NCI-H2227 treated with DMSO at 0.1 percent for 48 hours (cell line): ENCODE data around the gene FRYL.
A peak's percentile ranks its signal among the peaks of the same experiment; 100 is the strongest.
"Not testable (repeated sequence)": the region's sequence is repeated elsewhere in the genome, so short reads cannot be mapped to it uniquely, and the experiment has no call there.

Experiments
- DNase-seq: peaks from one replicate; lab custom pipeline; 2025; lab: John Stamatoyannopoulos, UW

The FRYL gene

DNA sequence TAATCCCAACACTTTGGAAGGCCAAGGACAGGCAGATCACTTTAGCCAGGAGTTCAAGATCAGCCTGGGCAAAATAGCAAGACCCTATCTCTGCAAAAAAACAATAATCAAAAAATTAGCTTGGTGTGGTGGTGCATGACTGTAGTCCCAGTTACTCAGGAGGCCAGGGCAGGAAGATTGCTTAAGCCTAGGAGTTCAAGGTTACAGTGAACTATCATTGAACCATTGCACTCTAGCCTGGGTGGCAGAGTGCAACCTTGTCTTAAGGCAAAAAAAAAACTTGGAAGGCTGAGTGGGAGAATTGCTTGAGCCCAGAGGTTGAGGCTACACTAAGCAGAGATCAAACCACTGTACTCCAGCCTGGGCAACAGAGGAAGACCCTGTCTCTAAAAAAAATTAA lies 5.2 kb upstream of the FRYL start:
- DNase-seq, result no peak

DNA sequence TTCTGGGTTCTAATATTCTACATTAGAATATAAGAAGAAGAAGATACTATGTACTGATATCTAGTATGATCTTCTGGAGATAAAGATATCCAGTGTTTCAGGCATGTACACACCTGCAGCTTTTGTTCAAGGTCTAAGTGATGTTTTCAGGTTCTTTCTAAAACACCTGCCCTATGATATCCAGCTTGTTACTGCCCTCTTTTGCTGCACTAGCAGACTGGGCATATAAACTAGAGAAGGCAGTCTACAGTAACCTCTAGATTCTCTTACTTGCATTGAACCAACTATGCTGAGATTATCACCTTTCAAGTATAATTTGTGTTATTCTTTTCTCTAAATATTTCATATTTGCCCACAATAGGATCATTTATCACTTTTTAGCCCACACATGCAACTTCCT lies 1.9 kb upstream of the FRYL start:
- no peak for DNase-seq

DNA sequence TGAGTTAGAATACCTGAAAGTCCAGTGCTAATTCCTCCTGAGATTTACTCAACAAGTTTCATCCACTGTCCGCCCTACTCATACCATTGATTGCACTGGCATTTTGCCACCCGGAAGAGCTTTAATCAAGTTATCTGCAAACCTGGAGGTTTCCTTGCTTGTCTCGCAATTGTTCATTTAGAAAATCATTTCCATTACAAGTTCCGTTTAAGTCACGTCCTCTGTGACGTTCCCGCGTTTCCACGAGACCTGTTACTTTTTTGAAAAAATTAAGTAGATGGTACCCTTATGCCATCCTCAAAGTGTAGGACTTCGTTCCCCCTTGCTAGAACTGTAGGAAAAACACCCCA lies 761 bp upstream of the FRYL start:
- no peak for DNase-seq

DNA sequence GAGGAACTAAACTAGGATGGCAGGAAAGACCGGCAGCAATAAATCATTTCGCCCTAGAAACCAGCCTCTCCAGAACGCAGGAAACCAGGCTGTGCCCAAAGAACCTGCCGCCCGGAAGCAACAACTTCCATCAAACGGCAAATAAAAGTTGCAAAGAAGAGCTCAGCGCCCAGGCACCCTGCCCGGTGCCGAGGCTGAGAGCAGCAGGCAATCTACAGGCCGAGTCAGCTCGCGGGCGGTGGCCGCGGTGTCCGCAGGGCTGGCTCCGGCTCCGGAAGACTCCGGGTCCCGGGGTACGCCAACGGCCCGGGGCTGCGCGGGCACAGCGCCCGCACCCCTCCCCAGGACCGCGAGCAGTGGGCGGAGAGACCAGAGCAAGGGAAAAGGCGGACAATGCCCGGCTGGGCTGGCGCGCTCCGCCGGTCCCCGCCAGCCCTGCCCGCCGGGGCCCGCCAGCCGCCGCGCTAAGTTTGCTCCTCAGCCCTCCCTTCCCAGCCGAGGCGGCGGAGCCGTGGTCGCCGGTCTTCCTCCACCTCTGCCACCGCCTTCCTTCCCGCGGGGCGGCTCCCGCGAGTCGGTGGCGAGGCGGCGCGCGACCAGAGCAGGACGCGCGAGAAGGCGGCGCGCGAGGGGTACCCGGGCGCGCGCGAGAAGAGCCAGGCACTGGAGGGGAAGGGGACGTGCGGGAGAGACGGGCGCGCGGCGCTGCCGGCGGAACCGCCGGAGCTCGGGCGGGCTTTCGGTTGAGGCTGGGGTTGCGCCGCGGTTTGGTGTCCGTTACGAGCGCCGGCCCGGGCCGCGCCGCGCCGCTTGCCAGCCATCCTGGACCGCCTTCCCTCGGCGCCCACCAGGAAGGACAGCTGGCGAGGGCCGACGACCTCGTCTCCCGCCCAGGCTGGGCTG lies 733 bp downstream of the FRYL start:
- DNase-seq, result peak; percentile 49

DNA sequence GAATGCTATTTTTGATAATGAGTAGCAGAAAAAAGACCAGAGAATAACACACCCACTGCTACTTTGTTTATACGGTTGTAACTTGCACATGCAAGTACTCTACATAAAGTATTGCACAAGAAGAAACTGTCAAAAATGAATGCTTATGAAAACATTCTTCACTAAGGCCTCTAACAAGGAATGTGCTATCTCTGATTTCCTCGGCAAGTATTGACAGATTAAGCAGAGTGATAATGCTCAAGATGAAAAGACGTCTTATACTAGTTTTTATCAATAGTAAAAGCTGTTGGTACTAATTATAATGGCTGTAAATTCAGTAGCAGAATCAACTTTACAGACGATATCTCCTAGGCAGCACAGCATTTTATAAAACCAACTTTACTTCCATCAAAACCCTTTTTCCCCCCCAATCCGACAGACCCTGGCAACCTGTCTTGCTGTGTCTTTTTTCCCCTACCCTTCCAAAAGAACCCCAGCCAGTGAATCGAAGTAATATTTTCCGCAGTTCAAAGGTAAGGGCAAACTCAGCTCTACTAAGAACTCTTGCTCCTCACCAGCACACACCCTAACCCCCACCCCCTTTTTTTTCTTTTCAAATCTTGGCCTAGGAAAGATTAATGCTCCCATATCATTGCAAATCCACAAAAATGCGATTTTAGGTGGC lies 1.5 kb downstream of the FRYL start:
- no peak for DNase-seq

DNA sequence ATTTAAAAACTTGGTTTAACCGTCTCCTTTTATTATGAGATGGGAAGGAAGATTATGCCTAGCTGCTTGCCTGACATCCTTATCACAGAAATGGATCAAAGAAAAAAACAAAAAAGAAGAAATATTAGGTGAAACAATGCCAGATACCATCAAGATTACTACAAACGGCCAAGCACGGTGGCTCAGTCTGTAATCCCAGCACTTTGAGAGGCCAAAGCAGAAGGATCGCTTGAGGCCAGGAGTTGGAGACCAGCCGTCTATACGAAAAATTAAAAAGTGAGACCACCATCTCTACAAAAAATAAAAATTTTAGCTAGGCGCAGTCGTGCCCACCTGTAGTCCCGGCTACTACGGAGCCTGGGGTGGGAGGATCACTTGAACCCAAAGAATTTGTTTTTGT lies 2.3 kb downstream of the FRYL start:
- no peak for DNase-seq

DNA sequence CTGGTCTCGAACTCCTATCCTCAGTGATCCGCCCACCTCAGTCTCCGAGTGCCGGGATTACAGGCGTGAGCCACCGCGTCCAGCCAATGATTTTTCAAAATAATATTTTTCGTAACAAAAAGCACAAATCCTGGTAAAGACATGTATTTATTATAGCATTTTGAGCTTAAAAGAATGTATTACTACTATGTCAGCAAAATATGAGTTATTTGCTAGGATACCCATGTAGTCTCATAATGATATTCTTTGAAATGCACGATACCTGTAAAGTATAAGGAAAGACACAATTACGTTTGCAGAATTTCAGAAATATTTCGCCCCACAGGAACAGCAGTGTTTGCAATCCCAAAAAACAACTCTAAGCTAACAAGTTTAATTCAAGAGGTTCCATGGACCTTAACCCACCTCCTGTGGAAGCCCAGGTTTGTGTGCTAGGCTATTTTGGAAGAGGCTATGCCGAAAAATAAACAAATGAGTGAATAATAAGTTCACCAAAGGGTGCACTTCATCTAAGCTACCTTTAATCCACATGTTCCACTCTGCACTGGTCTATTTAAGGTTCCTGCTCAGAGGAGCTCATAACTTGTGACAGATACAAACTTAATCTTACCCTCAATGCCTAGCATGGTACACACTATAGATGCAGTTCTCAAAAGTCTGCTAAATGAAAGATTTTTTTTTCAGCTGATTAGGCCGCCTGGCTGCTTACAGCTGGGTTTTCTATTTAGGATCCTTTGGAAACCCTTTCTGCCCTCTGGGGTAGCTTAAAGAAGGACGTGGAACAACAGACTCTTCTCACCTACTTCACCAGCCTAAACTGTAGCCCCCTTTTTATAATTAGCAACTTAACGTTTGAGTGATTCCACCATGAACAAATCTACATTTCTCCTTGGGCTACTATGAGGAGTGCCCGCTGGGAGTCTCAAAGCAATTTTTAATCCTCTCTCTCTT lies 5.0 kb downstream of the FRYL start:
- DNase-seq, result no peak

DNA sequence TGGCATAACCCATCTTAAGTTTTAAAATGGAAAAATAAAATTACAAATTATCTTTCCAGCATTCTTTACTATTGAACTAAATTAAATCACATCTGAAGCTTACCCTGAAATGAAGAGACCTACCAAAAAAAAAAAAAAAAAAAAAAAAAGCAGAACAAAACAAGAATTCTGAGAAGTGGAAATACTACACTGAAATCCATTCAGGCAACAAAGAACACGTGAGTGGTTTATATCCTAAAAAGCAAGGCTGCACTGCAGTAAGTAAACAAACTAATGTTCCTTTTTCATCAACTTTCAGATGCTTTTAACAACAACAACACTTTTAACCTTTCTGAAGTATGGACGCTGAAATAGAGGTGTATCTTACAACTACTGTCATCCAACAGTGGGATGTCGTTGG lies 7.5 kb downstream of the FRYL start:
- DNase-seq, result no peak

DNA sequence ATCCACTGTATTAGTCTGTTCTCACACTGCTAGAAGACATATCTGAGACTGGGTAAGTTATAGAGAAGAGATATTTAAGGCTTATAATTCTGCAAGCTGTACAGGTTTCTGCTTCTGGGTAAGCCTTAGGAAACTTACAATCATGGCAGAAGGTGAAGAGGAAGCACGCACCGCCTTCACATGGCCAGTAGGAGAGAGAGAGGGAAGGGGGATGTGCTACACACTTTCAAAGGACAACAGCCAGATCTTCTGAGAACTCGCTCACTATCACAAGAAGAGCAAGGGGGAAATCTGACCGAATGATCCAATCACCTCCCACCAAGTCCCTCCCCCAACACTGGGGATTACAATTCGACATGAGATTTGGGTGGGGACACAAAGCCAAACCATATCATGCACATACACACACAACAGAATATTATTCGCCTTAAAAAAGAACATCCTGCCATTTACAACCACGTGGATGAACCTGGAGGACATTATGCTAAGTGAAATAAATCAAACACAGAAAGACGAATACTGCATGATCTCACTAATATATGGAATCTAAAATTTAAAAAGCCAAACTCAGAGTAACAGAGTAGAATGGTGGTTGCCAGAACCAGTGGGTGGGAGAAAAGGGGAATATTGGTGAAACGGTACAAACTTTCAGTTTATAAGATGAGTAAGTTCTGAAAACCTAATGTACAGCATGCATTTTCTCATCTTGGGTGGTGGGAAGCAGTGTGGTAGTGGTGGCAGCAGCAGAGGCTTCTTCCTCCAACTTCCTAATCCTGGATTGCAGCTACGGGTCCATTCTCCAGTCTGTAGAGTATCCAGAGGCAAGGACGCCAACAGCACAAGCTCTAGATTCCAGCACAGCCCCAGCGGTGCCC lies 12.8 kb downstream of the FRYL start:
- no peak for DNase-seq

DNA sequence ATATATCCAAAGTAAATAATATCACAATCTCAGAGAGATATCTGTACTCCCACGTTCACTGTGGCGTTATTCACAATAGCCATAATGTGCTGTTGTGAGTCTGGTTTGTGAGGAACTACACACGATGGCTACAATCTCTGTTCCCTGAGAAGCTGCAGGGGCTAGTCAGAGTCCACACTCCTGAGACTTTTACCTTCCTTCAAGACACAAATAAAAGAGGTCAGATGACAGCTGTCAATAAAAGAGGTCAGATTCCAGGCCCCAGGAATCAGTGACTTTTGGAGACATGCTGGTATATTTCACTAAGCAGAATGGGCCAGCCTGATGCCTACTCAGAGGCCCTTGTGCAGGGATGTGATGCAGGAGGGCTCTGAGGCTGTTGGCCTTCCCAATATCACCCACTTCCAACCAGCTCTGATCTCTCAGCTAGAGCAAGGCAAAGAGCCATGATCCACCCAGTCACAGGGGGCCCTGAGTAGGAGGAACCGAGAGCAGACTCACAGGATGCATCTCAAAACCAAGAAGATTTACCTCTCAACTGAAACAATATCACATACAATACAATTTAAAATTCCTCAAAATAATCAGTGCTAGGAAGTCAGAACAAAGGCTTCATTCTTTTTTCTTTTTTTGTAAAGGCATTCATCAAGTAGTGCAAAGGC lies 13.8 kb downstream of the FRYL start:
- no peak for DNase-seq

DNA sequence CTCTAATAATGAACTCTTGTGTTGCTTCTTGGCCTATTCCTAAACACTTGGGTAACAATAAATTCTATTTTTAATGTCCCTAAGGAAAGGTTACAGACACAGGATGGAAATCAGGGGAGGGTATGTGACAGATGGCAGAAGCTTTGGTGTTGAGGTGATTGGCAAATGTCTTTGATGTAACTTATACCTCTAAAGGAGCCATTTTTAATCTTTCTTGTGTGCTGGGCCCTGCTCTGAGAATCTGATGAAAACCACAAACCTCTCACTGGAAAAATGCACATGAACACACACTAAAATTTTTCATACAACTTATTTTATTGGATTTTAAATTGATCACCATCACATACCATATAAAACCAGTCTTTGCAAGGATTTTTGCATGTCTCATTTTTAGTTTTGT lies 17.7 kb downstream of the FRYL start:
- DNase-seq, result no peak

DNA sequence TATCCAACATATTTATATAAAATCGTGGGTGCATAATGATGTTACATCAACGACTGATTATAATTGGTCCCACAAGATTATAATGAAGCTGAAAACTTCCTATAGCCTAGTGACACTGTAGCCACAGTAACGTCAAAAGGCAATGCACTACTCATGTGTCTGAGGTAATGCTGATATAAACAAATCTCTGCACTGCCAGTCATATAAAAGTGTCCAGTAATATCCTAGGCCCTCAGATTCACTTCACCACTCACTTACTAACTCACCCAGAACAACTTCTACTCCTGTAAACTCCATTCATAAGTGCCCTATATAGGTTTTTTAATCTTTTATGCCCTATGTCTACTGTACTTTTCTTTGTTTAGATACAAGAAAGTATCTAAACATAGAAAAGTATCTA lies 18.8 kb downstream of the FRYL start:
- DNase-seq, result no peak

DNA sequence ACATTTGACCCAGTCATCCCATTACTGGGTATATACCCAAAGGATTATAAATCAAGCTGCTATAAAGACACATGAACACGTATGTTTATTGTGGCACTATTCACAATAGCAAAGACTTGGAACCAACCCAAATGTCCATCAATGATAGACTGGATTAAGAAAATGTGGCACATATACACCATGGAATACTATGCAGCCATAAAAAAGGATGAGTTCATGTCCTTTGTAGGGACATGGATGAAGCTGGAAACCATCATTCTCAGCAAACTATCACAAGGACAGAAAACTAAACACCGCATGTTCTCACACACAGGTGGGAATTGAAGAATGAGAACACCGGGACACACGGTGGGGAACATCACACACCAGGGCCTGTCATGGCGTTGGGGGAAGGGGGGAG lies 21.4 kb downstream of the FRYL start:
- DNase-seq, result not testable (repeated sequence)

DNA sequence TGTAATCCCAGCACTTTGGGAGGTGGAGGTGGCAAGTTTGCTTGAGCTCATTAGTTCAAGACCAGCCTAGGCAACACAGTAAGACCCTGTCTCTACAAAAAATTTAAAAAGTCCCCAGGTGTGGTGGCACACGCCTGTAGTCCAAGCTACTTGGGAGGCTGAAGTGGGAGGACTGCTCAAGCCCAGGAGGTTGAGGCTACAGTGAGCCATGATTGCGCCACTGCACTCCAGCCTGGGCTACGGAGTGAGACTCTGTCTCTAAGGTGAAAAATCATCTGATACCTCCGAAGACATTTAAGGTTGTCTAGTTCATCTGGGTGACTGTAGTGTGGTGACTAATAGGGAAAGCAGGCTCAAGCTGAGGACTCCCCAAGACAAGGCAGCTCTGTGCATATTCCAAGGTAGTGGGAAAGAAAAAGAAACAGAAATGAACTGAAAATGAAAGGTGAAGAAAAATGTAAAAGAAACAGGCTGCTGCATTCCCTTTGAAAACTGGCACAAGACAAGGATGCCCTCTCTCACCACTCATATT lies 23.3 kb downstream of the FRYL start:
- DNase-seq, result no peak

DNA sequence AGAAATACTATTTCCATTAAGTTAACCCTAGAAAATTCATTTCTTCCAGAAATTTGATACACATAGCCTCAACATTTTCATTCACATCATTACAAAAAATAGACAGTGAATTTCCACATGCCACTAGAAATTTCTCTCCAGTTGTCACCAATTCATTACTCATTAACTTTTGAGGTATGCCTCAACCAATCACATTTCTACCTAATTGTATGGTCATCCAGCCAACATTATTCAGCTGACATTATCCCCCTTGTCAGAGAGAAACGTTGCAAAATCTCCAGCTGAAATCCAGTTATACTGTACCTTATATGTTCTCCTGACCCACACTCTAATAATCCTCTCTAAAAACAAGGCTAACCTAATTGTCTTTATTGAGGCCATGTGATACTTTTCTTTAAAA lies 24.8 kb downstream of the FRYL start:
- no peak for DNase-seq

DNA sequence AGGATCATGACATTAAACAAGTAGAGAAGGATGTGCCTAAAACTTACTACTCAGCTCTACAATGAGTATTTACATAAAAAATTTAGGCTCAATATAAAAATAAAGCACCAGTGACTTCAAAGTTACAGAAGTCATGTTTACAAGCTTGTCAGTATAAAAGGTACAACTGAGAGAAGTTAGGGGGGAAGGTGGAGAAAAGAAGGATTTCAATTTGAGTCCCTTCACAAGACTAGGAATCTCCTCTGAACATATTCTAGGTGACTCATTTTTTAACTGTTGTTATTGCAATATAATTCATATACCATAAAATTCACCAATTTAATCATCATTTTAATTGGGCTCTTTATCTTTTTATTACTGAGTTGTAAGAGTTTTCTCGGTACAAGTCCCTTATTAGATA lies 26.9 kb downstream of the FRYL start:
- DNase-seq, result no peak

DNA sequence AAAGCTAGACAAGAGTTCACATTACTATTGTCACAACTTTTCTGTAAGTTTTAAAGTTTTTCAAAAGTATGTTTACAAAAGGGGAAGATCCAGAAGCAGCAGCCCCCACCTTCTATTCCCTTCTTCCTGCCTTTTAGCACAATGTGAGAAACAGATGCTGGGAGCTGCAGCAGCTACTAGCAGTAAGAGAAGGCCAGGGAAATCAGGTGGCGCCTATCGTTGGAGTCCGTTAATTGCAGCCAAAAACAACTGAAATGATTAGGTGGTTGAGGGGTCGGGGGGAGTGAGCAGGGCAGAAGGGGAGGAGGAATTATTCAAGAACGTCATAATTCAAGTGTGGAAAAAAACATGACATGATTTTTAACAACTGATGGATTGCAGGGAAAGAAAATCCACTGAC lies 27.4 kb downstream of the FRYL start:
- DNase-seq, result no peak

DNA sequence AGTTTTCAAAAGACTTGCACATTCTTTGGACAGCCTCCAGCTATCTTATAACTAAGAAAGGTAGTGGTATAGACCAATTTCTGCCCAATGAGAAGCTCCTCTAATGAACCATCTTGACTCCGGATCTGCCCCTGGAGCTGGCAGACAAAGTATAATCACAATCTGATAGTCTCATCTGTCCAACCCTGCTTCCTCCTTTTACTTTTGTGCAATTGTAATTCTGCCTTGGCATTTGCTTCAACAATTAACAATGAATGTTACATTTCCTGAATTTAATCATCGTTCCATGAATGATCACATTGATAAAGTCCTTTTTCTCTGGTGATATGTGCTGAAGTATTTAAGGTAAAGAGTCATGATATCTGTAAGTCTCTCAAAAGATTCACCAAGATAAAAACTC lies 27.8 kb downstream of the FRYL start:
- no peak for DNase-seq

DNA sequence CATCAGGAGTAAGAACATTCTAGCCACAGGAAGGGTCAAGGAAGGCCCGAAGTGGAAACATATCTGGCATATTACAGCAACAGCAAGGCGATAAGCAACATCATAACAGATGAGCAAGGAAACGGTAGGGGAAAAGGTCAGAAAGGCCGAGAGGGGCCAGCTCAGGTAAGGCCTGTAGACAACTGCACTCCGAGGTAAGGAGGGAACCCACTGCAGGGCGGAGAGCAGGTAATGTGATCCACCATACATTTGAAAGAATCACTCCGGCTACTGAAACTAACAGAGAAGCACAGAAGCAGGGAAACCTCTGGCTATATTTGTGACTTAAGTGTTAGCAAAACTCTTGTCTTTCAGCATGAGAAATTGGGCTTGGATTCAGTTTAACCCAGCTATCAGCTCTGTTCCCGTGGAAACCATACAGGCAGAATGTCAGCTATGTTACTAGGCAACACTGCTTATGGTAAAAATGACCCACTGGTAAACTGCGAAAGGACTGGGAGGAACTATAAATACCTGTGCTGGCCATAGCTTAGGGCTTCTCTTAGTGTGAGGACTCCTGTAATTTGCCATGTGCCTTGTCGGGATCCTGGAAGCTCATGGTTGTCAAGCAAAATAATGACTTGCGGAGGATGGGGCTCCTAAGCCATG lies 31.0 kb downstream of the FRYL start:
- no peak for DNase-seq

DNA sequence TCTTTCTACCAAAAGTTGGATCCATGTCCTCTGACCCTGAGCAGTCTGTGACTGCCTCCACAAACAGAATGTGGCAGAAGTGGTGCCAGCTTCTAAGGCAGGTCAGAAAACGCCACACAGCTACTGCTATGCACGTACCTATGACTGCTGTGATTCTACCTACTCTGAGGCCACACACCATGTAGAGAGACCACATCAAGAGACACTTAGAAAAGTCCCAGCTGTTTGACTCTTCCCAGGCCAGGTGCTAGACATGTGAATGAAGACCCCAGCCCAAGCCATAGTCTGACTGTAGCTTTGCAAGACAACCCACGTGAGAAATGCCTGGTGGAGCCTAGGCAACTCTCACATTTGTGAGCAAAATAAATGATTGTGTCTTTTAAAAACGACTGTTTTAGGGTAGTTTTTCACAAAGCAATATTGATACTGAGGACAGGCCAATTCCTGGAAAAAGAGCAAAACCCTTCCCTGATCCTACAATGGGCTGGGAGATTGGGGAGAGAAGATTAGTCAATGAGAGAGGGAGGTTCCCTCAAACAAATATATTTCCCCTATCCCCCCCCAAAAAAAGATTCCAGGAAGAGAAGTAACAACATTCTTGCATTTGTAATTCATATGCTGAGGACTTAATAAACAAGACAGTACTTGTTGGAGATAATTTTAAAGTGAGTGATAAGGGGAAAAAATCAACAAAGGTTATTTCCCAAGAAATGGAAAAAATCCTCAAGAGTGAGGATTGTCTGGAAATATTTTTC lies 33.3 kb downstream of the FRYL start:
- DNase-seq, result no peak
